GM12878 (cell line): ENCODE results near the gene GOLPH3.

ENCODE experiments used
- CEBPB ChIP-seq, 2 experiments: fragments of 150-350 bp in 1 of 2; IDR thresholded peaks; 2 replicates each; pipeline ENCODE4 v1.6.1; 2012 to 2014; ENCODE audit warnings: low read depth in 2 of 2, low read length in 2 of 2, borderline replicate concordance in 1 of 2, inconsistent platforms in 1 of 2
- ETV6 ChIP-seq, 2 experiments: fragments of 450-650 bp in 1 of 2; IDR thresholded peaks in 1 of 2; conservative IDR thresholded peaks in 1 of 2; 2 replicates each; pipeline ENCODE4 v1.6.1; 2014; ENCODE audit warnings: antibody characterized with exemption in 1 of 2, borderline replicate concordance in 1 of 2, low read depth in 1 of 2, mild to moderate bottlenecking in 1 of 2, moderate library complexity in 1 of 2
- HDAC6 ChIP-seq: fragments of 200-600 bp; sonication (generic); IDR thresholded peaks from one replicate; pipeline ENCODE4 v1.8.0; 2017; ENCODE audit warnings: antibody characterized with exemption; ENCODE audit not compliant: unreplicated experiment
- JUNB ChIP-seq: IDR thresholded peaks from 2 replicates; pipeline ENCODE4 v1.6.1; 2016; ENCODE audit warnings: antibody characterized with exemption, mild to moderate bottlenecking
- NR2C2 ChIP-seq: IDR thresholded peaks from 2 replicates; pipeline ENCODE4 v1.6.1; 2011; ENCODE audit warnings: borderline replicate concordance, low read depth; ENCODE audit not compliant: control insufficient read depth, insufficient read length
- POLR2AphosphoS5 ChIP-seq: IDR thresholded peaks from 2 replicates; pipeline ENCODE4 v1.6.1; 2011; ENCODE audit warnings: mild to moderate bottlenecking, low read length, inconsistent platforms
- SPI1 ChIP-seq: IDR thresholded peaks from 2 replicates; pipeline ENCODE4 v1.6.1; 2011; ENCODE audit warnings: low read depth, mild to moderate bottlenecking, low read length, moderate library complexity, borderline replicate concordance; ENCODE audit not compliant: insufficient read depth
- TF ChIP-seq, protein P1 (sequence below): IDR thresholded peaks from 2 replicates; pipeline ENCODE4 v1.6.1; 2011; ENCODE audit warnings: mild to moderate bottlenecking, low read depth, low read length, moderate library complexity; ENCODE audit not compliant: insufficient replicate concordance
- TF ChIP-seq, protein P2 (sequence below), 3 experiments: IDR thresholded peaks in 2 of 3; conservative IDR thresholded peaks in 1 of 3; 2 replicates each; pipeline ENCODE4 v1.5.1; 2011; ENCODE audit warnings: low read depth in 3 of 3, low read length in 3 of 3, mild to moderate bottlenecking in 3 of 3, control low read depth in 2 of 3, moderate library complexity in 2 of 3, inconsistent platforms in 1 of 3, mixed read lengths in 1 of 3; ENCODE audit not compliant: control insufficient read depth in 2 of 3, insufficient read depth in 1 of 3; ENCODE audit errors: extremely low read depth in 1 of 3

DNA sequence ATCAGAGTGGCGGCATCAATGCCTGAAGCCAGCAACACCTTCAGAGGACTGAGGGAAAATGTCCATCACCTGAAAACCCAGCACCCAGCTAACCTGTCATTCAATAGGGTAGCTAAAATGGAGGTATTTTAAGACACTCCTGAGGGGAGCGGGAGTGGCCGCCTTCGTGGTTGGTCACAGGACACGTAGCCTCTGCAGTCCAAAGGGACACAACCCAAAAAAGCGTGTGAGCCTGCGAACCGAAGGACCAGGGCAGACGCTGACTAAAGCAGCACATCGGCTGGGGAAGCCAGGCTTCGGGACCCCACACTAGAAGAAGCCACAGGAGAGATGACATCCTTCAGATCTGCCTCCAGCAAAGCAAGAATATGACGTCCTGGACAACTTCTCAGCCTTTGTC, 70.6 kb downstream of the GOLPH3 start:
- TF ChIP-seq HDAC6 = no peak
- no peak for TF ChIP-seq NR2C2
- TF ChIP-seq CEBPB (IDR thresholded peaks at IDR 0.05; ENCODE audit: borderline replicate concordance in 1 of 2, low read depth in 2 of 2, low read length in 2 of 2) = no peak
- TF ChIP-seq, protein P1, sequence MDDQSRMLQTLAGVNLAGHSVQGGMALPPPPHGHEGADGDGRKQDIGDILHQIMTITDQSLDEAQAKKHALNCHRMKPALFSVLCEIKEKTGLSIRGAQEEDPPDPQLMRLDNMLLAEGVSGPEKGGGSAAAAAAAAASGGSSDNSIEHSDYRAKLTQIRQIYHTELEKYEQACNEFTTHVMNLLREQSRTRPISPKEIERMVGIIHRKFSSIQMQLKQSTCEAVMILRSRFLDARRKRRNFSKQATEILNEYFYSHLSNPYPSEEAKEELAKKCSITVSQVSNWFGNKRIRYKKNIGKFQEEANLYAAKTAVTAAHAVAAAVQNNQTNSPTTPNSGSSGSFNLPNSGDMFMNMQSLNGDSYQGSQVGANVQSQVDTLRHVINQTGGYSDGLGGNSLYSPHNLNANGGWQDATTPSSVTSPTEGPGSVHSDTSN = no peak
- TF ChIP-seq POLR2AphosphoS5 = no peak
- no peak for TF ChIP-seq ETV6 (conservative IDR thresholded peaks at IDR 0.05 in 1 of 2, IDR thresholded peaks at IDR 0.05 in 1 of 2; ENCODE audit: borderline replicate concordance in 1 of 2, low read depth in 1 of 2)
- TF ChIP-seq, protein P2, sequence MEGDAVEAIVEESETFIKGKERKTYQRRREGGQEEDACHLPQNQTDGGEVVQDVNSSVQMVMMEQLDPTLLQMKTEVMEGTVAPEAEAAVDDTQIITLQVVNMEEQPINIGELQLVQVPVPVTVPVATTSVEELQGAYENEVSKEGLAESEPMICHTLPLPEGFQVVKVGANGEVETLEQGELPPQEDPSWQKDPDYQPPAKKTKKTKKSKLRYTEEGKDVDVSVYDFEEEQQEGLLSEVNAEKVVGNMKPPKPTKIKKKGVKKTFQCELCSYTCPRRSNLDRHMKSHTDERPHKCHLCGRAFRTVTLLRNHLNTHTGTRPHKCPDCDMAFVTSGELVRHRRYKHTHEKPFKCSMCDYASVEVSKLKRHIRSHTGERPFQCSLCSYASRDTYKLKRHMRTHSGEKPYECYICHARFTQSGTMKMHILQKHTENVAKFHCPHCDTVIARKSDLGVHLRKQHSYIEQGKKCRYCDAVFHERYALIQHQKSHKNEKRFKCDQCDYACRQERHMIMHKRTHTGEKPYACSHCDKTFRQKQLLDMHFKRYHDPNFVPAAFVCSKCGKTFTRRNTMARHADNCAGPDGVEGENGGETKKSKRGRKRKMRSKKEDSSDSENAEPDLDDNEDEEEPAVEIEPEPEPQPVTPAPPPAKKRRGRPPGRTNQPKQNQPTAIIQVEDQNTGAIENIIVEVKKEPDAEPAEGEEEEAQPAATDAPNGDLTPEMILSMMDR (IDR thresholded peaks at IDR 0.05 in 2 of 3, conservative IDR thresholded peaks at IDR 0.05 in 1 of 3; ENCODE audit: control insufficient read depth in 2 of 3, extremely low read depth in 1 of 3, insufficient read depth in 1 of 3, low read depth in 3 of 3, low read length in 3 of 3) = no peak
- TF ChIP-seq JUNB = no peak
- no peak for TF ChIP-seq SPI1
